H1 (cell line): ENCODE measurements around the gene LRRC49.

Experiments
- BRCA1 ChIP-seq: IDR thresholded peaks from 2 replicates; pipeline ENCODE4 v1.6.1; 2012; ENCODE audit warnings: low read depth, low read length, improper control_type of control experiment
- CHD2 ChIP-seq: IDR thresholded peaks from 2 replicates; pipeline ENCODE4 v1.6.1; 2012; ENCODE audit warnings: low read length, improper control_type of control experiment
- CREB1 ChIP-seq: IDR thresholded peaks from 2 replicates; pipeline ENCODE4 v1.6.1; 2012; ENCODE audit warnings: inconsistent platforms
- CTBP2 ChIP-seq: IDR thresholded peaks from 2 replicates; pipeline ENCODE4 v1.7.0; 2011; ENCODE audit warnings: borderline replicate concordance, mild to moderate bottlenecking, moderate library complexity, mixed read lengths, low read length; ENCODE audit not compliant: insufficient read depth, insufficient read length
- EZH2 ChIP-seq: fragments of 200-600 bp; sonication (generic); IDR thresholded peaks from 2 replicates; pipeline ENCODE4 v1.7.1; 2012; ENCODE audit warnings: low read depth, mild to moderate bottlenecking, moderate library complexity, low read length, inconsistent platforms; ENCODE audit not compliant: severe bottlenecking
- JUND ChIP-seq: IDR thresholded peaks from 2 replicates; pipeline ENCODE4 v1.6.1; 2011; ENCODE audit warnings: mild to moderate bottlenecking, improper control_type of control experiment, low read length
- NRF1 ChIP-seq: IDR thresholded peaks from 2 replicates; pipeline ENCODE4 v1.6.1; 2011; ENCODE audit warnings: mild to moderate bottlenecking, low read depth, low read length, improper control_type of control experiment
- POLR2A ChIP-seq, 2 experiments: IDR thresholded peaks; 1 replicate in 1 of 2; 2 replicates in 1 of 2; pipeline ENCODE4 v1.6.1; 2011; ENCODE audit warnings: low read depth in 2 of 2, low read length in 2 of 2, mild to moderate bottlenecking in 2 of 2; ENCODE audit errors: control extremely low read depth in 1 of 2
- POLR2AphosphoS5 ChIP-seq: IDR thresholded peaks from 2 replicates; pipeline ENCODE4 v1.6.1; 2011; ENCODE audit warnings: low read depth, low read length
- RBBP5 ChIP-seq: IDR thresholded peaks from 2 replicates; pipeline ENCODE4 v1.7.1; 2012; ENCODE audit warnings: low read depth, mild to moderate bottlenecking, inconsistent platforms, low read length, moderate library complexity, borderline replicate concordance
- TF ChIP-seq, protein P1 (sequence below), 3 experiments: IDR thresholded peaks; 1 replicate in 2 of 3; 2 replicates in 1 of 3; pipeline versions ENCODE4 v1.5.1 to v1.6.1; 2011; ENCODE audit warnings: low read length in 3 of 3, mild to moderate bottlenecking in 3 of 3, inconsistent platforms in 2 of 3, low read depth in 1 of 3, moderate library complexity in 1 of 3; ENCODE audit not compliant: insufficient read depth in 1 of 3; ENCODE audit errors: control extremely low read depth in 1 of 3
- TF ChIP-seq, protein P2 (sequence below): IDR thresholded peaks from 2 replicates; pipeline ENCODE4 v1.6.1; 2011; ENCODE audit warnings: low read depth, mild to moderate bottlenecking, low read length; ENCODE audit not compliant: insufficient read depth
- TF ChIP-seq, protein P3 (sequence below): IDR thresholded peaks from 2 replicates; pipeline ENCODE4 v1.6.1; 2011; ENCODE audit warnings: low read length, improper control_type of control experiment

DNA sequence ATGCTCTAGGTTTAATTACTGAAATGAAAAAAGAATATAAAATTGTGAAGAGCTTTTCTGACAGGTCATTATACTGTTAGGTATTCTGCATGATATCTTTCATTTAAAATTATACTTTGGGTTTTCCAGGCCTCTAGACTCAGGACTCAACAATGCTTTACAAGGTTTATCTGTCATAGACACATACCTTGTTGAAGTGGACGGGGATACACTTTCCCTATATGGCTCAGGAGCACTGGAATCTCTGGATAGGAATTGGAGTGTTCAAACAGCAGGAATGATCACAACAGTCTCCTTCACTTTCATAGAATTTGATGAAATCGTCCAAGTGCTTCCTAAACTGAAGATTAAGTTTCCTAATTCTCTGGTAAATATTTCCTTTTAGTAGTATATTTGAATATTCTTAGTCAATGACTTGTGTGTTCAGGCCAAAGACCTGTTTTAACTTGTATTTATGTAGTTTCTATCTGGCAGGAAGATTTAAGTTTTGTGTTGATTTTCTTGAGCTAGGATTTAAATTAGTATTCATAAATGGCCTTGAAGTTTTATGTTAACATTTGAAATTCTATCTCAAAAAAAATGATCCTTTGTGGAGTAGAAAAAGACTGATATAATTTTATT, 115.7 kb downstream of the LRRC49 start:
- TF ChIP-seq, protein P1, sequence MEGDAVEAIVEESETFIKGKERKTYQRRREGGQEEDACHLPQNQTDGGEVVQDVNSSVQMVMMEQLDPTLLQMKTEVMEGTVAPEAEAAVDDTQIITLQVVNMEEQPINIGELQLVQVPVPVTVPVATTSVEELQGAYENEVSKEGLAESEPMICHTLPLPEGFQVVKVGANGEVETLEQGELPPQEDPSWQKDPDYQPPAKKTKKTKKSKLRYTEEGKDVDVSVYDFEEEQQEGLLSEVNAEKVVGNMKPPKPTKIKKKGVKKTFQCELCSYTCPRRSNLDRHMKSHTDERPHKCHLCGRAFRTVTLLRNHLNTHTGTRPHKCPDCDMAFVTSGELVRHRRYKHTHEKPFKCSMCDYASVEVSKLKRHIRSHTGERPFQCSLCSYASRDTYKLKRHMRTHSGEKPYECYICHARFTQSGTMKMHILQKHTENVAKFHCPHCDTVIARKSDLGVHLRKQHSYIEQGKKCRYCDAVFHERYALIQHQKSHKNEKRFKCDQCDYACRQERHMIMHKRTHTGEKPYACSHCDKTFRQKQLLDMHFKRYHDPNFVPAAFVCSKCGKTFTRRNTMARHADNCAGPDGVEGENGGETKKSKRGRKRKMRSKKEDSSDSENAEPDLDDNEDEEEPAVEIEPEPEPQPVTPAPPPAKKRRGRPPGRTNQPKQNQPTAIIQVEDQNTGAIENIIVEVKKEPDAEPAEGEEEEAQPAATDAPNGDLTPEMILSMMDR (IDR thresholded peaks at IDR 0.05; ENCODE audit: control extremely low read depth in 1 of 3, insufficient read depth in 1 of 3, low read depth in 1 of 3, low read length in 3 of 3), result no peak
- TF ChIP-seq, protein P2, sequence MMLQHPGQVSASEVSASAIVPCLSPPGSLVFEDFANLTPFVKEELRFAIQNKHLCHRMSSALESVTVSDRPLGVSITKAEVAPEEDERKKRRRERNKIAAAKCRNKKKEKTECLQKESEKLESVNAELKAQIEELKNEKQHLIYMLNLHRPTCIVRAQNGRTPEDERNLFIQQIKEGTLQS, result no peak
- TF ChIP-seq POLR2AphosphoS5 (no peak), NRF1 (no peak), POLR2A (IDR thresholded peaks at IDR 0.05; ENCODE audit: control extremely low read depth in 1 of 2, low read depth in 2 of 2, low read length in 2 of 2) (no peak), CREB1 (no peak), BRCA1 (no peak), CHD2 (no peak), EZH2 (no peak), CTBP2 (no peak), JUND (no peak), RBBP5 (no peak)
- TF ChIP-seq, protein P3, sequence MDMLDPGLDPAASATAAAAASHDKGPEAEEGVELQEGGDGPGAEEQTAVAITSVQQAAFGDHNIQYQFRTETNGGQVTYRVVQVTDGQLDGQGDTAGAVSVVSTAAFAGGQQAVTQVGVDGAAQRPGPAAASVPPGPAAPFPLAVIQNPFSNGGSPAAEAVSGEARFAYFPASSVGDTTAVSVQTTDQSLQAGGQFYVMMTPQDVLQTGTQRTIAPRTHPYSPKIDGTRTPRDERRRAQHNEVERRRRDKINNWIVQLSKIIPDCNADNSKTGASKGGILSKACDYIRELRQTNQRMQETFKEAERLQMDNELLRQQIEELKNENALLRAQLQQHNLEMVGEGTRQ, result no peak
